ENCODE data around the gene ADGRB2. TPM values are rescaled to one million over a fixed set of nuclear protein-coding genes. Genes with fewer than 3 reads are reported as not detected.

The ADGRB2 gene
- total RNA-seq, 4 donors from 2014 or later, result 3.3 to 39.1 (median 17.2) TPM

- no peaks in the 10 kb centered on the region for H3K36me3 ChIP-seq
- no peak for DNase-seq
- TF ChIP-seq CTCF (IDR thresholded peaks at IDR 0.05) (no peak), POLR2A (IDR thresholded peaks at IDR 0.05) (no peak)
- H3K27me3 ChIP-seq, result no peaks in the 10 kb centered on the region
- no peak overlapping the region for H3K4me3 ChIP-seq
- no peak overlapping the region for H3K27ac ChIP-seq
- H3K4me1 ChIP-seq, result peaks cover 3 to 20% (median 12%) of the 10 kb centered on the region in 4 donors
- no peaks in the 10 kb centered on the region for H3K9me3 ChIP-seq
Measured at GRCh38 chr1:31746687-31747086, 17.5 kb downstream of the ADGRB2 start.

GRCh38 chr1:31745946-31746670 is 18.0 kb downstream of the ADGRB2 start:
- Histone ChIP-seq H3K4me1 (peaks cover 3 to 20% (median 12%) of the 10 kb centered on the region in 4 donors), H3K4me3 (no peak overlapping the region), H3K27me3 (no peaks in the 10 kb centered on the region), H3K36me3 (no peaks in the 10 kb centered on the region), H3K27ac (peak overlapping the region in 3 of 4 donors; percentile 13 to 84 (median 57)), H3K9me3 (no peaks in the 10 kb centered on the region)
- DNase-seq, result no peak
- TF ChIP-seq CTCF (IDR thresholded peaks at IDR 0.05) (no peak), POLR2A (IDR thresholded peaks at IDR 0.05) (no peak)

- no peaks in the 10 kb centered on the region for H3K27me3 ChIP-seq
- TF ChIP-seq CTCF (IDR thresholded peaks at IDR 0.05) (peak in 5 of 6 experiments; percentile 39 to 80 (median 75)), POLR2A (IDR thresholded peaks at IDR 0.05) (peak in 1 of 2 donors; percentile 32)
- H3K36me3 ChIP-seq, result no peaks in the 10 kb centered on the region
- H3K9me3 ChIP-seq, result no peaks in the 10 kb centered on the region
- H3K27ac ChIP-seq, result peak overlapping the region; percentile 13 to 84 (median 64)
- peak overlapping the region in 2 of 4 donors; percentile 28 to 38 for H3K4me3 ChIP-seq
- DNase-seq, result peak; percentile 41 to 87 (median 84)
- H3K4me1 ChIP-seq, result peaks cover 3 to 15% (median 12%) of the 10 kb centered on the region in 4 donors
Measured at GRCh38 chr1:31745096-31745945, 18.8 kb downstream of the ADGRB2 start.

GRCh38 chr1:31744165-31744888 is 19.8 kb downstream of the ADGRB2 start:
- Histone ChIP-seq H3K27me3 (no peaks in the 10 kb centered on the region), H3K27ac (peak overlapping the region; percentile 43 to 84 (median 64)), H3K36me3 (no peaks in the 10 kb centered on the region), H3K4me3 (peak overlapping the region in 2 of 4 donors; percentile 28 to 38), H3K9me3 (no peaks in the 10 kb centered on the region), H3K4me1 (peaks cover 3 to 15% (median 12%) of the 10 kb centered on the region in 4 donors)
- TF ChIP-seq POLR2A (IDR thresholded peaks at IDR 0.05) (no peak), CTCF (IDR thresholded peaks at IDR 0.05) (no peak)
- peak; percentile 69 to 87 (median 81) for DNase-seq

- Histone ChIP-seq H3K36me3 (no peaks in the 10 kb centered on the region), H3K27me3 (no peaks in the 10 kb centered on the region), H3K4me1 (peaks cover 3 to 15% (median 12%) of the 10 kb centered on the region in 4 donors), H3K4me3 (no peak overlapping the region), H3K27ac (no peak overlapping the region), H3K9me3 (no peaks in the 10 kb centered on the region)
- TF ChIP-seq CTCF (IDR thresholded peaks at IDR 0.05) (no peak), POLR2A (IDR thresholded peaks at IDR 0.05) (no peak)
- no peak for DNase-seq
Measured at GRCh38 chr1:31742462-31743212, 21.5 kb downstream of the ADGRB2 start.
